ENCODE data around the gene XRCC4. TPM values are rescaled to one million over a fixed set of nuclear protein-coding genes. Genes with fewer than 3 reads are reported as not detected.

The XRCC4 gene
- total and polyA plus RNA-seq, 4 donors: 2.3 to 4.9 (median 3.0) TPM

DNA sequence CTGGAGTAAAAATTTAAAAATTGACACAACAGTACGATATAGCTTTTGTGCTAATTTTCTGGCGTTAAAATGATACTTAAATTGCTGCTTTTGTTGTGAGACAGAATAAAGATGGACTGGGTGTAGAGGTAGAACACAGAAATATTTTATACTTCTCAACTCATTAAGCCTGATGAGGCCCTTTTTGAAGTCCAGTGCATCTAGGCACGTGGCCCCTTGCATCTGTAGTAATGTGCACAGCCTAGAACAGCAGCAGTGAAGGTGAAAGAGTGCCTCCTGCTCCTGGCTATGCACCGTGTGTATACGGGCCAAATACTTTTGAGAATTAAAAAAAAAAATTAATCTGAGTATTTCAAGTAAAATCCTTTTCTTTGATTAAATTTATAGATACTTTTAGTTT, 115.6 kb downstream of the XRCC4 start:
- WGBS: 91% methylated on average over 5 of the region's 5 CpGs

DNA sequence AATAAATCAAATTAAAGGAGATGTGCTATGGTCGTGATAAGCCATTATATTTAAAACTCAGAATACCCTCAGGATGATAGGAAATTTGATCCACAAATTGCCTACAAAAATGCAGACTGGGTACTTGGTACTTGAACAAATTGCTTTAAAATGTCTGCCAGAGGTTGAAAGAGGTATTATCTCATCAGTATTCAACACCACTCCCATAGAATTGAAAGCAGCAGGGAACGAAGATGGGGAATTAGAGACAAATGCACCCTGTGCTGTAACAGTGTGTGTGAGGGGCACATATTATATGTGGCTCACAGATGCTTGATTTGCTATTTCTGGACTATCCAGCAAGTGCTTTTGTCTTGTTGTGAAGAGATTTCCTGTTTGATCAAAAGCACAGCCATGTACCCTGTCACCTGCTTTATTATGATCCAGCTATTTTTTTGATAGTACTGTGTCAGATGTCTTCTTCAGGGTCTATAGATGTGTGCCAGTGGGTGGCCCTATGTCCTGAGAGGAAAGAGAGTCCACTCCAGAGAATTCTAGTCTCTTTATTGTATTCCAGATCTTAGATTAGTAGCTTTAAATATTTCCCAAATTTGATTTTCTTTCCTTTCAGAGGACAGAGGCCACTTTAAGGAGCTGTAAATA, 120.1 kb downstream of the XRCC4 start:
- Histone ChIP-seq H3K4me3 (ENCODE audit: low read depth in 1 of 3, low read length in 3 of 3) (no peak overlapping the region), H3K9ac (ENCODE audit: low read depth in 1 of 2, low read length in 2 of 2) (no peak overlapping the region), H3K4me1 (ENCODE audit: control insufficient read depth in 4 of 4, insufficient read depth in 4 of 4, low read length in 3 of 4) (no peaks in the 10 kb centered on the region), H3K27ac (ENCODE audit: low read depth in 1 of 2, low read length in 2 of 2) (no peak overlapping the region), H3K36me3 (ENCODE audit: control insufficient read depth in 4 of 4, insufficient read depth in 3 of 4, low read depth in 1 of 4, low read length in 3 of 4) (no peaks in the 10 kb centered on the region), H3K9me3 (ENCODE audit: control insufficient read depth in 4 of 4, low read length in 3 of 4) (no peaks in the 10 kb centered on the region), H3K27me3 (ENCODE audit: control insufficient read depth in 4 of 4, insufficient read depth in 4 of 4, low read length in 3 of 4) (no peaks in the 10 kb centered on the region)
- 93% methylated on average over 2 of the region's 2 CpGs for WGBS
- no peak for DNase-seq (ENCODE audit: low spot score)
- TF ChIP-seq, protein P1, sequence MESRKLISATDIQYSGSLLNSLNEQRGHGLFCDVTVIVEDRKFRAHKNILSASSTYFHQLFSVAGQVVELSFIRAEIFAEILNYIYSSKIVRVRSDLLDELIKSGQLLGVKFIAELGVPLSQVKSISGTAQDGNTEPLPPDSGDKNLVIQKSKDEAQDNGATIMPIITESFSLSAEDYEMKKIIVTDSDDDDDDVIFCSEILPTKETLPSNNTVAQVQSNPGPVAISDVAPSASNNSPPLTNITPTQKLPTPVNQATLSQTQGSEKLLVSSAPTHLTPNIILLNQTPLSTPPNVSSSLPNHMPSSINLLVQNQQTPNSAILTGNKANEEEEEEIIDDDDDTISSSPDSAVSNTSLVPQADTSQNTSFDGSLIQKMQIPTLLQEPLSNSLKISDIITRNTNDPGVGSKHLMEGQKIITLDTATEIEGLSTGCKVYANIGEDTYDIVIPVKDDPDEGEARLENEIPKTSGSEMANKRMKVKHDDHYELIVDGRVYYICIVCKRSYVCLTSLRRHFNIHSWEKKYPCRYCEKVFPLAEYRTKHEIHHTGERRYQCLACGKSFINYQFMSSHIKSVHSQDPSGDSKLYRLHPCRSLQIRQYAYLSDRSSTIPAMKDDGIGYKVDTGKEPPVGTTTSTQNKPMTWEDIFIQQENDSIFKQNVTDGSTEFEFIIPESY (IDR thresholded peaks at IDR 0.05): no peak
- TF ChIP-seq HNF4G (IDR thresholded peaks at IDR 0.05) (no peak), YY1 (IDR thresholded peaks at IDR 0.05) (no peak), JUND (IDR thresholded peaks at IDR 0.05) (no peak), FOXA2 (IDR thresholded peaks at IDR 0.05) (no peak), NR2F2 (IDR thresholded peaks at IDR 0.05) (no peak), RXRA (IDR thresholded peaks at IDR 0.05) (no peak), EGR1 (IDR thresholded peaks at IDR 0.05; ENCODE audit: low read depth in 2 of 2) (no peak), SP1 (IDR thresholded peaks at IDR 0.05) (no peak), HNF4A (conservative IDR thresholded peaks at IDR 0.05) (no peak)
- TF ChIP-seq, protein P2, sequence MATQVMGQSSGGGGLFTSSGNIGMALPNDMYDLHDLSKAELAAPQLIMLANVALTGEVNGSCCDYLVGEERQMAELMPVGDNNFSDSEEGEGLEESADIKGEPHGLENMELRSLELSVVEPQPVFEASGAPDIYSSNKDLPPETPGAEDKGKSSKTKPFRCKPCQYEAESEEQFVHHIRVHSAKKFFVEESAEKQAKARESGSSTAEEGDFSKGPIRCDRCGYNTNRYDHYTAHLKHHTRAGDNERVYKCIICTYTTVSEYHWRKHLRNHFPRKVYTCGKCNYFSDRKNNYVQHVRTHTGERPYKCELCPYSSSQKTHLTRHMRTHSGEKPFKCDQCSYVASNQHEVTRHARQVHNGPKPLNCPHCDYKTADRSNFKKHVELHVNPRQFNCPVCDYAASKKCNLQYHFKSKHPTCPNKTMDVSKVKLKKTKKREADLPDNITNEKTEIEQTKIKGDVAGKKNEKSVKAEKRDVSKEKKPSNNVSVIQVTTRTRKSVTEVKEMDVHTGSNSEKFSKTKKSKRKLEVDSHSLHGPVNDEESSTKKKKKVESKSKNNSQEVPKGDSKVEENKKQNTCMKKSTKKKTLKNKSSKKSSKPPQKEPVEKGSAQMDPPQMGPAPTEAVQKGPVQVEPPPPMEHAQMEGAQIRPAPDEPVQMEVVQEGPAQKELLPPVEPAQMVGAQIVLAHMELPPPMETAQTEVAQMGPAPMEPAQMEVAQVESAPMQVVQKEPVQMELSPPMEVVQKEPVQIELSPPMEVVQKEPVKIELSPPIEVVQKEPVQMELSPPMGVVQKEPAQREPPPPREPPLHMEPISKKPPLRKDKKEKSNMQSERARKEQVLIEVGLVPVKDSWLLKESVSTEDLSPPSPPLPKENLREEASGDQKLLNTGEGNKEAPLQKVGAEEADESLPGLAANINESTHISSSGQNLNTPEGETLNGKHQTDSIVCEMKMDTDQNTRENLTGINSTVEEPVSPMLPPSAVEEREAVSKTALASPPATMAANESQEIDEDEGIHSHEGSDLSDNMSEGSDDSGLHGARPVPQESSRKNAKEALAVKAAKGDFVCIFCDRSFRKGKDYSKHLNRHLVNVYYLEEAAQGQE (IDR thresholded peaks at IDR 0.05): no peak
- TF ChIP-seq, protein P3, sequence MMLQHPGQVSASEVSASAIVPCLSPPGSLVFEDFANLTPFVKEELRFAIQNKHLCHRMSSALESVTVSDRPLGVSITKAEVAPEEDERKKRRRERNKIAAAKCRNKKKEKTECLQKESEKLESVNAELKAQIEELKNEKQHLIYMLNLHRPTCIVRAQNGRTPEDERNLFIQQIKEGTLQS (IDR thresholded peaks at IDR 0.05): no peak

More for the DNA sequence above, 115.6 kb downstream of the XRCC4 start:
- H3K9ac ChIP-seq (ENCODE audit: low read depth in 1 of 2, low read length in 2 of 2): no peak overlapping the region
- no peak for TF ChIP-seq GABPA (IDR thresholded peaks at IDR 0.05 in 1 of 2, conservative IDR thresholded peaks at IDR 0.05 in 1 of 2)
- no peak for TF ChIP-seq JUND (IDR thresholded peaks at IDR 0.05)
- no peak for TF ChIP-seq YY1 (IDR thresholded peaks at IDR 0.05)
- TF ChIP-seq, protein P3 (IDR thresholded peaks at IDR 0.05): no peak
- TF ChIP-seq SP1 (IDR thresholded peaks at IDR 0.05): no peak
- TF ChIP-seq HNF4A (conservative IDR thresholded peaks at IDR 0.05): no peak
- TF ChIP-seq EGR1 (IDR thresholded peaks at IDR 0.05; ENCODE audit: low read depth in 2 of 2): no peak
- no peak for TF ChIP-seq FOXA2 (IDR thresholded peaks at IDR 0.05)
- TF ChIP-seq, protein P2 (IDR thresholded peaks at IDR 0.05): no peak
- no peak for TF ChIP-seq NR2F2 (IDR thresholded peaks at IDR 0.05)
- no peak for TF ChIP-seq RAD21 (IDR thresholded peaks at IDR 0.05)
- TF ChIP-seq RXRA (IDR thresholded peaks at IDR 0.05): no peak
- TF ChIP-seq HNF4G (IDR thresholded peaks at IDR 0.05): no peak
- TF ChIP-seq, protein P4, sequence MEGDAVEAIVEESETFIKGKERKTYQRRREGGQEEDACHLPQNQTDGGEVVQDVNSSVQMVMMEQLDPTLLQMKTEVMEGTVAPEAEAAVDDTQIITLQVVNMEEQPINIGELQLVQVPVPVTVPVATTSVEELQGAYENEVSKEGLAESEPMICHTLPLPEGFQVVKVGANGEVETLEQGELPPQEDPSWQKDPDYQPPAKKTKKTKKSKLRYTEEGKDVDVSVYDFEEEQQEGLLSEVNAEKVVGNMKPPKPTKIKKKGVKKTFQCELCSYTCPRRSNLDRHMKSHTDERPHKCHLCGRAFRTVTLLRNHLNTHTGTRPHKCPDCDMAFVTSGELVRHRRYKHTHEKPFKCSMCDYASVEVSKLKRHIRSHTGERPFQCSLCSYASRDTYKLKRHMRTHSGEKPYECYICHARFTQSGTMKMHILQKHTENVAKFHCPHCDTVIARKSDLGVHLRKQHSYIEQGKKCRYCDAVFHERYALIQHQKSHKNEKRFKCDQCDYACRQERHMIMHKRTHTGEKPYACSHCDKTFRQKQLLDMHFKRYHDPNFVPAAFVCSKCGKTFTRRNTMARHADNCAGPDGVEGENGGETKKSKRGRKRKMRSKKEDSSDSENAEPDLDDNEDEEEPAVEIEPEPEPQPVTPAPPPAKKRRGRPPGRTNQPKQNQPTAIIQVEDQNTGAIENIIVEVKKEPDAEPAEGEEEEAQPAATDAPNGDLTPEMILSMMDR (IDR thresholded peaks at IDR 0.05; ENCODE audit: low read depth, low read length, missing input control): no peak
- TF ChIP-seq TAF1 (conservative IDR thresholded peaks at IDR 0.05): no peak
- DNase-seq (ENCODE audit: low spot score): no peak
- H3K4me3 ChIP-seq (ENCODE audit: low read depth in 1 of 3, low read length in 3 of 3): no peak overlapping the region
- H3K27ac ChIP-seq (ENCODE audit: low read depth in 1 of 2, low read length in 2 of 2): no peak overlapping the region
- no peaks in the 10 kb centered on the region for H3K27me3 ChIP-seq (ENCODE audit: control insufficient read depth in 4 of 4, insufficient read depth in 4 of 4, low read length in 3 of 4)
- H3K36me3 ChIP-seq (ENCODE audit: control insufficient read depth in 4 of 4, insufficient read depth in 3 of 4, low read depth in 1 of 4, low read length in 3 of 4): no peaks in the 10 kb centered on the region
- peaks cover 0 to 2% (median 0%) of the 10 kb centered on the region in 4 donors for H3K4me1 ChIP-seq (ENCODE audit: control insufficient read depth in 4 of 4, insufficient read depth in 4 of 4, low read length in 3 of 4)
- no peaks in the 10 kb centered on the region for H3K9me3 ChIP-seq (ENCODE audit: control insufficient read depth in 4 of 4, low read length in 3 of 4)
